Neural progenitor cell (in vitro differentiated cells): ENCODE results near the gene SYDE1. TPM values are rescaled to one million over a fixed set of nuclear protein-coding genes. Genes with fewer than 3 reads are reported as not detected.
"Not testable (repeated sequence)": the region's sequence is repeated elsewhere in the genome, so short reads cannot be mapped to it uniquely, and the experiment has no call there.

Experiments
- DNase-seq: peaks from one replicate; pipeline ENCODE4 v3.0.0-alpha.2; 2016; ENCODE audit warnings: low spot score
- H2AFZ ChIP-seq: fragments of 200-600 bp; sonication (generic); replicated peaks from 2 replicates; pipeline ENCODE4 v1.6.1; 2016; ENCODE audit warnings: antibody characterized with exemption
- H3F3A ChIP-seq: fragments of 200-600 bp; sonication (generic); 2 replicates; pipeline ENCODE4 v1.6.1; 2016; ENCODE audit warnings: antibody characterized with exemption, low read depth
- H3K27ac ChIP-seq: fragments of 200-600 bp; sonication (generic); 2 replicates; pipeline ENCODE4 v1.5.1; 2016; ENCODE audit warnings: mild to moderate bottlenecking
- H3K27me3 ChIP-seq: fragments of 200-600 bp; sonication (generic); 2 replicates; pipeline ENCODE4 v1.6.1; 2016; ENCODE audit warnings: mild to moderate bottlenecking, moderate library complexity
- H3K36me3 ChIP-seq: fragments of 200-600 bp; sonication (generic); 2 replicates; pipeline ENCODE4 v1.5.1; 2016
- H3K4me1 ChIP-seq: fragments of 200-600 bp; sonication (generic); 2 replicates; pipeline ENCODE4 v1.6.1; 2016; ENCODE audit warnings: mixed run types
- H3K4me2 ChIP-seq: fragments of 200-600 bp; sonication (generic); 2 replicates; pipeline ENCODE4 v1.6.1; 2016
- H3K4me3 ChIP-seq: fragments of 200-600 bp; sonication (generic); 2 replicates; pipeline ENCODE4 v1.5.1; 2016
- H3K79me2 ChIP-seq: fragments of 200-600 bp; sonication (generic); 2 replicates; pipeline ENCODE4 v1.6.1; 2016; ENCODE audit warnings: low read depth
- H3K9ac ChIP-seq: fragments of 200-600 bp; sonication (generic); 2 replicates; pipeline ENCODE4 v1.6.1; 2016
- H3K9me3 ChIP-seq: fragments of 200-600 bp; sonication (generic); 2 replicates; pipeline ENCODE4 v1.5.1; 2016; ENCODE audit warnings: low read depth
- H4K20me1 ChIP-seq: fragments of 200-600 bp; sonication (generic); 2 replicates; pipeline ENCODE4 v1.6.1; 2016; ENCODE audit warnings: low read depth
- H3K27ac Mint-ChIP-seq: 3 replicates; pipeline ENCODE4 v1.8.0; 2021; ENCODE audit warnings: mixed read lengths
- H3K27me3 Mint-ChIP-seq: 2 replicates; pipeline ENCODE4 v1.8.0; 2022; ENCODE audit warnings: low read depth, mild to moderate bottlenecking, inconsistent platforms, moderate library complexity, mixed read lengths; ENCODE audit not compliant: insufficient read depth
- H3K36me3 Mint-ChIP-seq: 3 replicates; pipeline ENCODE4 v1.8.0; 2021; ENCODE audit warnings: mixed read lengths
- H3K4me1 Mint-ChIP-seq: 3 replicates; pipeline ENCODE4 v1.8.0; 2021; ENCODE audit warnings: mixed read lengths
- H3K4me3 Mint-ChIP-seq: 3 replicates; pipeline ENCODE4 v1.8.0; 2021; ENCODE audit warnings: mild to moderate bottlenecking, moderate library complexity, mixed read lengths
- H3K9me3 Mint-ChIP-seq: 3 replicates; pipeline ENCODE4 v1.8.0; 2020; ENCODE audit warnings: mixed read lengths
- EZH2 ChIP-seq: fragments of 200-600 bp; sonication (generic); IDR thresholded peaks from 2 replicates; pipeline ENCODE4 v1.6.1; 2017; ENCODE audit warnings: antibody characterized with exemption, mild to moderate bottlenecking, moderate library complexity
- EZH2phosphoT487 ChIP-seq: fragments of 200-600 bp; sonication (generic); IDR thresholded peaks from 2 replicates; pipeline ENCODE4 v1.6.1; 2017; ENCODE audit warnings: antibody characterized with exemption
- total RNA-seq: library from RNA; depleted of rRNA; stranded (reverse); fragments of >200 nt; gene quantifications from 2 replicates; pipeline ENCODE4 v1.2.3, GENCODE V29; 2015; ENCODE audit warnings: low replicate concordance
- TF ChIP-seq, protein P1 (sequence below): fragments of 200-600 bp; sonication (generic); IDR thresholded peaks from 2 replicates; pipeline ENCODE4 v1.5.1; 2017; ENCODE audit warnings: antibody characterized with exemption, mild to moderate bottlenecking

SYDE1 gene
- total RNA-seq, 1 donor from 2014 or later: 8.0 TPM

DNA sequence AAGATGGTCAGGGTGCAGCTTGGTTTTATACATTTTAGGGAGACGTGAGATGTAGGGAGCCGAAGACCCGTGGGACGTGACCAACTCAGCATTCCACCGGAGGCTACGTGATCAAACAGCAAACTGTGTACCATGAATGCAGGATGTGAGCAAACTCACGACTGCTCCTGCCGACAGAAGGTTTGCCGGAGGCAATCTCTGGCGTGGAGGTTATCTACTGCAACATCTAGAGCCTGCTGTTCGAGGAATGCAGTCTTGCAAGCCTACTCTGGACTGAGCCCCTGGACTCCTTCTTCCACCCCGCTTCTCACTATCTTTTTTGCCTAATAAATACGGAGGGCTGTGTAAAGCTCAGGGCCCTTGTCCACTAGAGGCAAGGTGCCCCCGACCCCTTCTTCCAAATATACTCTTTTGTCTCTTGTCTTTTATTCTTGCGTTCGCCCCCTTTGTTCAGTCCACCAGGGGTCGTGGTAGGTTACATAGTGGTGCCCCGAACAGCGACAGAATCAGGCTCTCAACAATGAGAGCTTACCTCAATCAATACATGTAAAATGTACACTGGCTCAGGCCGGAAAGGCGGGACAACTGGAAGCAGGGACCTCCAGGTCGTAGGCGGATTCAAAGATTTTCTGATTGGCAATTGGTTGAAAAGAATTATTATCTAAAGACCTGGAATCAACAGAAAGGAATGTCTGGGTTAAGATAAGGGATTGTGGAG is 34.1 kb upstream of the SYDE1 start:
- Mint-ChIP-seq H3K4me3 (no peak overlapping the region), H3K9me3 (no peaks in the 10 kb centered on the region), H3K4me1 (no peaks in the 10 kb centered on the region), H3K27ac (no peak overlapping the region), H3K36me3 (no peaks in the 10 kb centered on the region), H3K27me3 (peaks cover 7% of the 10 kb centered on the region)
- no peaks in the 10 kb centered on the region for H3F3A ChIP-seq
- no peaks in the 10 kb centered on the region for H4K20me1 ChIP-seq
- no peak overlapping the region for H3K9ac ChIP-seq
- no peak overlapping the region for H3K4me3 ChIP-seq
- no peak overlapping the region for H3K27ac ChIP-seq
- no peaks in the 10 kb centered on the region for H3K27me3 ChIP-seq
- H3K9me3 ChIP-seq: no peaks in the 10 kb centered on the region
- H3K79me2 ChIP-seq: no peaks in the 10 kb centered on the region
- H3K4me2 ChIP-seq: no peak overlapping the region
- H3K4me1 ChIP-seq: no peaks in the 10 kb centered on the region
- TF ChIP-seq EZH2 (no peak), EZH2phosphoT487 (no peak)
- TF ChIP-seq, protein P1, sequence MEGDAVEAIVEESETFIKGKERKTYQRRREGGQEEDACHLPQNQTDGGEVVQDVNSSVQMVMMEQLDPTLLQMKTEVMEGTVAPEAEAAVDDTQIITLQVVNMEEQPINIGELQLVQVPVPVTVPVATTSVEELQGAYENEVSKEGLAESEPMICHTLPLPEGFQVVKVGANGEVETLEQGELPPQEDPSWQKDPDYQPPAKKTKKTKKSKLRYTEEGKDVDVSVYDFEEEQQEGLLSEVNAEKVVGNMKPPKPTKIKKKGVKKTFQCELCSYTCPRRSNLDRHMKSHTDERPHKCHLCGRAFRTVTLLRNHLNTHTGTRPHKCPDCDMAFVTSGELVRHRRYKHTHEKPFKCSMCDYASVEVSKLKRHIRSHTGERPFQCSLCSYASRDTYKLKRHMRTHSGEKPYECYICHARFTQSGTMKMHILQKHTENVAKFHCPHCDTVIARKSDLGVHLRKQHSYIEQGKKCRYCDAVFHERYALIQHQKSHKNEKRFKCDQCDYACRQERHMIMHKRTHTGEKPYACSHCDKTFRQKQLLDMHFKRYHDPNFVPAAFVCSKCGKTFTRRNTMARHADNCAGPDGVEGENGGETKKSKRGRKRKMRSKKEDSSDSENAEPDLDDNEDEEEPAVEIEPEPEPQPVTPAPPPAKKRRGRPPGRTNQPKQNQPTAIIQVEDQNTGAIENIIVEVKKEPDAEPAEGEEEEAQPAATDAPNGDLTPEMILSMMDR: no peak
- DNase-seq: peak; percentile 7
- no peak overlapping the region for H2AFZ ChIP-seq
- H3K36me3 ChIP-seq: no peaks in the 10 kb centered on the region

DNA sequence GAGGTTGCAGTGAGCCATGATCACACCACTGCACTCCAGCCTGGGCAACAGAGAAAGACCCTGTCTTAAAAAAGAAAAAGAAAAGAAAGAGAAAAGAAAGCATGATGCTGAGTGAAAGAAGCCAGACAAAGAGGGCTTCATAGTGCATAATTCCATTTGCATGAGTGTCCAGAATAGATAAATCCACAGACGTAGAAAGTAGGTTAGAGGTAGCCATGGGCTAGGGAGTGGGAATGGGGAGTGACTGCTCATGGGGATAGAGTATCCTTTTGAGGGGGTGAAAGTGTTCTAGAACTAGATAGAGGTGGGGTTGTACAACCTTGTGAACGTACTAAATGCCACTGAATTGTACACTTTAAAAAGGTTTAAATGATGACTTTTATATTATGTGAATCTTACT is 32.8 kb upstream of the SYDE1 start:
- Histone ChIP-seq H3K9ac (no peak overlapping the region), H3K4me1 (no peaks in the 10 kb centered on the region)
- no peaks in the 10 kb centered on the region for H3K36me3 Mint-ChIP-seq

DNA sequence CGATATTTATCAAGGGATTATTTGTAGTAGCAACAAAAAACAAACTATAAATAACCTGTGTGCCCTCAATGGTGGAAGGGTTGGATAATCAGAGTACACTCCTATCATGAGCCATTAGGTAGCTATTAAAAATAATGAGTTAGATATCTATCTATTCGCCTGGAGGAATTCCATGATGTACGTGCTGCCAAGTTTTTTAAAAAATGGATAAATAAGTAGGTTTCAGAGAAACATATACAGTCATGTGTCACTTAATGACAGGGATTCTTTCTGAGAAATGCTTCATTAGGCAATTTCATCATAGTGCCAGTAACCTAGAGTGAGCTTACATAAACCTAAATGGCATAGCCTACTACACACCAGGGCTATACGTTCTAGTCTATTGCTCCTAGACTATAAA is 31.4 kb upstream of the SYDE1 start:
- no peaks in the 10 kb centered on the region for H3K36me3 ChIP-seq
- H3K27me3 ChIP-seq: no peaks in the 10 kb centered on the region
- peaks cover 7% of the 10 kb centered on the region for H3K27me3 Mint-ChIP-seq
- no peak overlapping the region for H3K4me3 Mint-ChIP-seq
- no peak for TF ChIP-seq EZH2
- TF ChIP-seq, protein P1: no peak
- TF ChIP-seq EZH2phosphoT487: no peak
- DNase-seq: no peak
- no peaks in the 10 kb centered on the region for H3K36me3 Mint-ChIP-seq
- H3K4me3 ChIP-seq: no peak overlapping the region
- no peaks in the 10 kb centered on the region for H3K79me2 ChIP-seq
- no peak overlapping the region for H3K4me2 ChIP-seq
- no peaks in the 10 kb centered on the region for H3K9me3 ChIP-seq
- H3K9me3 Mint-ChIP-seq: no peaks in the 10 kb centered on the region
- H3K27ac Mint-ChIP-seq: no peak overlapping the region
- H3K4me1 ChIP-seq: no peaks in the 10 kb centered on the region
- H4K20me1 ChIP-seq: no peaks in the 10 kb centered on the region
- H2AFZ ChIP-seq: no peak overlapping the region
- no peaks in the 10 kb centered on the region for H3F3A ChIP-seq
- no peak overlapping the region for H3K27ac ChIP-seq
- H3K9ac ChIP-seq: no peak overlapping the region
- H3K4me1 Mint-ChIP-seq: no peaks in the 10 kb centered on the region

More for the DNA sequence above, 32.8 kb upstream of the SYDE1 start:
- H3K27ac Mint-ChIP-seq: no peak overlapping the region
- TF ChIP-seq EZH2phosphoT487 (no peak), EZH2 (no peak)
- Histone ChIP-seq H3K4me3 (no peak overlapping the region), H3K79me2 (no peaks in the 10 kb centered on the region), H3K4me2 (no peak overlapping the region), H2AFZ (no peak overlapping the region), H3K27me3 (no peaks in the 10 kb centered on the region), H3K27ac (no peak overlapping the region), H4K20me1 (no peaks in the 10 kb centered on the region), H3K9me3 (no peaks in the 10 kb centered on the region), H3F3A (no peaks in the 10 kb centered on the region), H3K36me3 (no peaks in the 10 kb centered on the region)
- no peaks in the 10 kb centered on the region for H3K9me3 Mint-ChIP-seq
- no peak overlapping the region for H3K4me3 Mint-ChIP-seq
- H3K4me1 Mint-ChIP-seq: no peaks in the 10 kb centered on the region
- peaks cover 9% of the 10 kb centered on the region for H3K27me3 Mint-ChIP-seq
- no peak for DNase-seq

DNA sequence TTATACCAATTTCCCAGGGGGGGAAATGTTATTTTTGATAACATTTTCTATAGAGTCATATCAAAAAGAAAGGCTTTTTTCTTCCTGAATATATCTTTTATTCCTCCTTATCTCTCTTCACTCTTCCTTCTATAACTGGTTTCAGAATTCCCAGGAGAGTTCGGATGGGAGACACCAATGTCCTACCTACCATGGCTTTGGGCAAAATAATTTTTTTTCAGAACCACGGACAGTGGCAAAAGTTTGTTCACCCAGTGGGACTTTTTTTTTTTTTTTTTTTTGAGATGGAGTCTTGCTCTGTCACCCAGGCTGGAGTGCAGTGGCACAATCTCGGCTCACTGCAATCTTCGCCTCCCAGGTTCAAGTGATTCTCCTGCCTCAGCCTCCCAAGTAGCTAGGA is 27.2 kb upstream of the SYDE1 start:
- not testable (repeated sequence) for H3K27ac ChIP-seq, H3K36me3 Mint-ChIP-seq, H3K9me3 Mint-ChIP-seq, H3K4me1 ChIP-seq, H3K27me3 Mint-ChIP-seq, H4K20me1 ChIP-seq, H3K9me3 ChIP-seq, H3K36me3 ChIP-seq, H2AFZ ChIP-seq, H3K4me3 Mint-ChIP-seq, H3K9ac ChIP-seq, H3K4me3 ChIP-seq, H3K27ac Mint-ChIP-seq, H3F3A ChIP-seq, H3K4me1 Mint-ChIP-seq, H3K79me2 ChIP-seq, H3K4me2 ChIP-seq
- peak; percentile 17 for DNase-seq
- H3K27me3 ChIP-seq: peaks cover 14% of the 10 kb centered on the region
